Peyer's patch (tissue), 4 donors: ENCODE data around the gene PHF2. TPM values are rescaled to one million over a fixed set of nuclear protein-coding genes. Genes with fewer than 3 reads are reported as not detected.

Source experiments
- DNase-seq, 3 donors: peaks; one replicate each; pipeline ENCODE4 v3.0.0-alpha.2; 2017 to 2019
- H3K27ac ChIP-seq, 4 donors: fragments of 200-600 bp; sonication (generic); one replicate each; pipeline ENCODE4 v1.5.1; 2016 to 2019
- H3K27me3 ChIP-seq, 2 donors: fragments of 200-600 bp; sonication (generic); one replicate each; pipeline ENCODE4 v1.5.1; 2019
- H3K36me3 ChIP-seq, 3 donors: fragments of 200-600 bp; sonication (generic); one replicate each; pipeline ENCODE4 v1.5.1; 2016 to 2019
- H3K4me1 ChIP-seq, 4 donors: fragments of 200-600 bp; sonication (generic); one replicate each; pipeline ENCODE4 v1.5.1; 2016 to 2019
- H3K4me3 ChIP-seq, 4 donors: fragments of 200-600 bp; sonication (generic); 1 replicate in 3 of 4; 2 replicates in 1 of 4; pipeline ENCODE4 v1.5.1; 2016 to 2019; ENCODE audit warnings: mild to moderate bottlenecking in 1 of 4
- H3K9me3 ChIP-seq, 4 donors: fragments of 200-600 bp; sonication (generic); one replicate each; pipeline ENCODE4 v1.5.1; 2016 to 2019; ENCODE audit warnings: mild to moderate bottlenecking in 1 of 4
- CTCF ChIP-seq, 6 experiments: fragments of 450-650 bp in 4 of 6; fragments of 200-600 bp in 2 of 6; sonication (generic) in 1 of 6; IDR thresholded peaks; one replicate each; pipeline ENCODE4 v1.5.1; 2017 to 2019; ENCODE audit warnings: antibody characterized with exemption in 6 of 6, mild to moderate bottlenecking in 3 of 6, moderate library complexity in 1 of 6
- POLR2A ChIP-seq, 2 donors: fragments of 450-650 bp; IDR thresholded peaks; one replicate each; pipeline ENCODE4 v1.5.1; 2017; ENCODE audit warnings: antibody characterized with exemption in 2 of 2, mild to moderate bottlenecking in 2 of 2, moderate library complexity in 2 of 2
- total RNA-seq, 4 donors: library from RNA; depleted of rRNA; stranded (reverse); fragments of >200 nt; gene quantifications; one replicate each; pipeline ENCODE4 v1.1.0, GENCODE V29; 2016

Gene PHF2
- total RNA-seq, 4 donors from 2014 or later, result 12.3 to 26.4 (median 19.5) TPM

GRCh38 chr9:93606187-93606586, 29.8 kb downstream of the PHF2 start:
- Histone ChIP-seq H3K27ac (no peak overlapping the region), H3K4me3 (no peak overlapping the region), H3K36me3 (no peaks in the 10 kb centered on the region), H3K9me3 (peaks cover 0 to 11% (median 0%) of the 10 kb centered on the region in 4 donors), H3K4me1 (no peaks in the 10 kb centered on the region), H3K27me3 (no peaks in the 10 kb centered on the region)
- no peak for TF ChIP-seq CTCF (IDR thresholded peaks at IDR 0.05)
- no peak for TF ChIP-seq POLR2A (IDR thresholded peaks at IDR 0.05)
- DNase-seq, result no peak

- TF ChIP-seq CTCF (IDR thresholded peaks at IDR 0.05), result no peak
- TF ChIP-seq POLR2A (IDR thresholded peaks at IDR 0.05), result no peak
- H3K9me3 ChIP-seq, result peaks cover 0 to 11% (median 0%) of the 10 kb centered on the region in 4 donors
Observed at GRCh38 chr9:93610206-93610605, 33.8 kb downstream of the PHF2 start.

GRCh38 chr9:93612052-93612795, 35.8 kb downstream of the PHF2 start:
- Histone ChIP-seq H3K4me3 (no peak overlapping the region), H3K36me3 (no peaks in the 10 kb centered on the region), H3K9me3 (peaks cover 0 to 11% (median 0%) of the 10 kb centered on the region in 4 donors), H3K27me3 (no peaks in the 10 kb centered on the region), H3K4me1 (peaks cover 0 to 17% (median 0%) of the 10 kb centered on the region in 4 donors), H3K27ac (no peak overlapping the region)
- peak in 1 of 3 donors; percentile 44 for DNase-seq
- TF ChIP-seq POLR2A (IDR thresholded peaks at IDR 0.05) (no peak), CTCF (IDR thresholded peaks at IDR 0.05) (no peak)

More at GRCh38 chr9:93610206-93610605, 33.8 kb downstream of the PHF2 start:
- Histone ChIP-seq H3K4me3 (no peak overlapping the region), H3K4me1 (peaks cover 0 to 17% (median 0%) of the 10 kb centered on the region in 4 donors), H3K27ac (no peak overlapping the region), H3K27me3 (no peaks in the 10 kb centered on the region), H3K36me3 (no peaks in the 10 kb centered on the region)
- no peak for DNase-seq

- Histone ChIP-seq H3K4me1 (peaks cover 0 to 17% (median 0%) of the 10 kb centered on the region in 4 donors), H3K36me3 (no peaks in the 10 kb centered on the region), H3K27ac (no peak overlapping the region), H3K4me3 (no peak overlapping the region), H3K9me3 (peaks cover 0 to 11% (median 0%) of the 10 kb centered on the region in 4 donors), H3K27me3 (no peaks in the 10 kb centered on the region)
- TF ChIP-seq POLR2A (IDR thresholded peaks at IDR 0.05), result no peak
- peak in 1 of 3 donors; percentile 40 for DNase-seq
Observed at GRCh38 chr9:93612796-93613154, 36.4 kb downstream of the PHF2 start.

- H3K27me3 ChIP-seq, result no peaks in the 10 kb centered on the region
- H3K4me1 ChIP-seq, result peaks cover 0 to 17% (median 0%) of the 10 kb centered on the region in 4 donors
- no peak for TF ChIP-seq POLR2A (IDR thresholded peaks at IDR 0.05)
- TF ChIP-seq CTCF (IDR thresholded peaks at IDR 0.05), result no peak
- H3K27ac ChIP-seq, result no peak overlapping the region
- H3K4me3 ChIP-seq, result no peak overlapping the region
- peak in 1 of 3 donors; percentile 12 for DNase-seq
- no peaks in the 10 kb centered on the region for H3K36me3 ChIP-seq
- H3K9me3 ChIP-seq, result peaks cover 0 to 7% (median 0%) of the 10 kb centered on the region in 4 donors
Observed at GRCh38 chr9:93613174-93613573, 36.8 kb downstream of the PHF2 start.

GRCh38 chr9:93613791-93614190, 37.4 kb downstream of the PHF2 start:
- peak in 2 of 3 donors; percentile 3 to 29 for DNase-seq
- no peak for TF ChIP-seq CTCF (IDR thresholded peaks at IDR 0.05)
- TF ChIP-seq POLR2A (IDR thresholded peaks at IDR 0.05), result no peak
- no peaks in the 10 kb centered on the region for H3K27me3 ChIP-seq
- H3K4me3 ChIP-seq, result no peak overlapping the region
- H3K27ac ChIP-seq, result no peak overlapping the region
- H3K36me3 ChIP-seq, result no peaks in the 10 kb centered on the region
- peaks cover 0 to 5% (median 0%) of the 10 kb centered on the region in 4 donors for H3K9me3 ChIP-seq
- peaks cover 0 to 17% (median 0%) of the 10 kb centered on the region in 4 donors for H3K4me1 ChIP-seq
